Measurements from ENCODE around the gene PPP2R2B.

The PPP2R2B gene

DNA sequence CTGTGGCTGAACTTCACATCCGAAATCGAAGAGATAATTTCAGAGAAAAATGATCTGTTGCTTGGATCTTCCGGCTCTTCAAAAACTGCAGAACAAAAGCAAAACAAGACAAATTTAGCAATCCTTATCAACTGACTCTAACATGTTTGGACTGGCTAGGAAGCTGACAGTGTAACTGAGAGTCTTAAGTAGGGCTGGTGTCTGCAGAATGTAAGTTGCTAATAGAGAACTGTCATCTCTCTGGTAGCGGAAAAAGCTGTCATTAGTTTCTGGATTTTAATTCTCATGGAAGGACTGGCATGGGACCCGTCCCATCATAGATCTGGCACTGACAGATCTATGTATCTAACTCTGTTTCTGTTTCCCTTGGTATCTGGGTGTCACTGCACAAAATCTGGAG, 278.2 kb downstream of the PPP2R2B start:
- no peak overlapping the region for H2BK12ac ChIP-seq (ENCODE audit: low read length)
- no peak overlapping the region for H3K4me2 ChIP-seq (ENCODE audit: low read length)
- H3K9ac ChIP-seq (ENCODE audit: low read length), result no peak overlapping the region
- no peak overlapping the region for H2AK5ac ChIP-seq (ENCODE audit: low read length)
- no peak overlapping the region for H2BK120ac ChIP-seq (ENCODE audit: insufficient read depth, low read length, poor library complexity)
- H3K9me3 ChIP-seq (ENCODE audit: insufficient read depth, low read depth, low read length), result no peaks in the 10 kb centered on the region
- no peak overlapping the region for H3K18ac ChIP-seq (ENCODE audit: low read length)
- no peak overlapping the region for H3K4ac ChIP-seq (ENCODE audit: low read depth, low read length)
- no peak overlapping the region for H3K14ac ChIP-seq (ENCODE audit: low read length)
- H3K36me3 ChIP-seq (ENCODE audit: control insufficient read depth in 1 of 2, insufficient read depth in 2 of 2, low read length in 2 of 2), result no peaks in the 10 kb centered on the region
- H3K27me3 ChIP-seq (ENCODE audit: insufficient read depth, low read length), result no peaks in the 10 kb centered on the region
- no peak overlapping the region for H3K23ac ChIP-seq (ENCODE audit: low read length)
- H3K4me1 ChIP-seq (ENCODE audit: control insufficient read depth in 1 of 2, insufficient read depth in 2 of 2, low read length in 2 of 2), result no peaks in the 10 kb centered on the region
- no peak overlapping the region for H2BK5ac ChIP-seq (ENCODE audit: low read depth, low read length, poor library complexity)
- no CpG with 5 or more reads among the region's 5 CpGs for WGBS (ENCODE audit: extremely low coverage, insufficient coverage, insufficient read length)
- no peaks in the 10 kb centered on the region for H3K79me2 ChIP-seq (ENCODE audit: control insufficient read depth, insufficient read depth, low read length, poor library complexity)
- no peaks in the 10 kb centered on the region for H3K79me1 ChIP-seq (ENCODE audit: low read length)
- no peak overlapping the region for H4K91ac ChIP-seq (ENCODE audit: low read depth, low read length)
- H3K27ac ChIP-seq (ENCODE audit: low read depth, low read length), result no peak overlapping the region
- no peak overlapping the region for H4K8ac ChIP-seq (ENCODE audit: low read depth, low read length)
- H3K4me3 ChIP-seq (ENCODE audit: low read depth, low read length), result no peak overlapping the region
- H4K12ac ChIP-seq (ENCODE audit: low read depth, low read length), result no peak overlapping the region
- no peak overlapping the region for H2AFZ ChIP-seq (ENCODE audit: insufficient read depth, low read length, poor library complexity)
- no peak for DNase-seq

DNA sequence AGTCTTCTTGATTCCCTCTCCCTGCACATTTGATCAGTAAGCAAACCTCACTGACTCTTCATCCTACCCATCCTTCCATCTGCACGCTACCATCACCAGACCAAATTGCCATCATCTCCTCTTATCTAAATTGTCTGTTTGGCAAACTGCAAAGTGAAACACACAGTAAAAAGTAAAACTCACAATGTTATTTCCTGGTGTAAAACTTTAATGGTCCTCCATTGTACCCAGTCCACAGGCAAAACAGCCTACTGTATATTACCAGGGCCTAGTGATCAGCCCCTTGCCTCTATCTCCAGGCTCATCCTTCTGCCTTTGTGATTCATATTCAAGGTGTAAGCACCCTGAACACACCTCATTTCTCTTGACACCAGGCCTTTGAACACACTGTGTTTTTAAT, 279.3 kb downstream of the PPP2R2B start:
- Histone ChIP-seq H2BK12ac (ENCODE audit: low read length) (no peak overlapping the region), H2BK5ac (ENCODE audit: low read depth, low read length, poor library complexity) (no peak overlapping the region), H4K12ac (ENCODE audit: low read depth, low read length) (no peak overlapping the region), H3K4ac (ENCODE audit: low read depth, low read length) (no peak overlapping the region), H3K79me2 (ENCODE audit: control insufficient read depth, insufficient read depth, low read length, poor library complexity) (no peaks in the 10 kb centered on the region), H3K27me3 (ENCODE audit: insufficient read depth, low read length) (no peaks in the 10 kb centered on the region), H2AK5ac (ENCODE audit: low read length) (no peak overlapping the region), H4K8ac (ENCODE audit: low read depth, low read length) (no peak overlapping the region), H2BK120ac (ENCODE audit: insufficient read depth, low read length, poor library complexity) (no peak overlapping the region), H3K27ac (ENCODE audit: low read depth, low read length) (no peak overlapping the region), H3K9me3 (ENCODE audit: insufficient read depth, low read depth, low read length) (no peaks in the 10 kb centered on the region), H2AFZ (ENCODE audit: insufficient read depth, low read length, poor library complexity) (no peak overlapping the region), H3K18ac (ENCODE audit: low read length) (no peak overlapping the region), H3K9ac (ENCODE audit: low read length) (no peak overlapping the region), H3K4me3 (ENCODE audit: low read depth, low read length) (no peak overlapping the region), H4K91ac (ENCODE audit: low read depth, low read length) (no peak overlapping the region), H3K36me3 (ENCODE audit: control insufficient read depth in 1 of 2, insufficient read depth in 2 of 2, low read length in 2 of 2) (no peaks in the 10 kb centered on the region), H3K14ac (ENCODE audit: low read length) (no peak overlapping the region), H3K79me1 (ENCODE audit: low read length) (no peaks in the 10 kb centered on the region), H3K23ac (ENCODE audit: low read length) (no peak overlapping the region), H3K4me2 (ENCODE audit: low read length) (no peak overlapping the region), H3K4me1 (ENCODE audit: control insufficient read depth in 1 of 2, insufficient read depth in 2 of 2, low read length in 2 of 2) (no peaks in the 10 kb centered on the region)
- DNase-seq, result no peak
- WGBS (ENCODE audit: extremely low coverage, insufficient coverage, insufficient read length), result no CpG with 5 or more reads among the region's 1 CpG

- Histone ChIP-seq H4K91ac (ENCODE audit: low read depth, low read length) (no peak overlapping the region), H3K18ac (ENCODE audit: low read length) (no peak overlapping the region), H4K12ac (ENCODE audit: low read depth, low read length) (no peak overlapping the region), H3K36me3 (ENCODE audit: control insufficient read depth in 1 of 2, insufficient read depth in 2 of 2, low read length in 2 of 2) (no peaks in the 10 kb centered on the region), H2AK5ac (ENCODE audit: low read length) (no peak overlapping the region), H3K79me2 (ENCODE audit: control insufficient read depth, insufficient read depth, low read length, poor library complexity) (no peaks in the 10 kb centered on the region), H3K27ac (ENCODE audit: low read depth, low read length) (no peak overlapping the region), H2BK12ac (ENCODE audit: low read length) (no peak overlapping the region), H3K4me3 (ENCODE audit: low read depth, low read length) (no peak overlapping the region), H3K79me1 (ENCODE audit: low read length) (no peaks in the 10 kb centered on the region), H2BK120ac (ENCODE audit: insufficient read depth, low read length, poor library complexity) (no peak overlapping the region), H2AFZ (ENCODE audit: insufficient read depth, low read length, poor library complexity) (no peak overlapping the region), H3K23ac (ENCODE audit: low read length) (no peak overlapping the region), H3K27me3 (ENCODE audit: insufficient read depth, low read length) (no peaks in the 10 kb centered on the region), H3K4me2 (ENCODE audit: low read length) (no peak overlapping the region), H3K9ac (ENCODE audit: low read length) (no peak overlapping the region), H3K4me1 (ENCODE audit: control insufficient read depth in 1 of 2, insufficient read depth in 2 of 2, low read length in 2 of 2) (no peaks in the 10 kb centered on the region), H2BK5ac (ENCODE audit: low read depth, low read length, poor library complexity) (no peak overlapping the region), H3K9me3 (ENCODE audit: insufficient read depth, low read depth, low read length) (no peaks in the 10 kb centered on the region), H4K8ac (ENCODE audit: low read depth, low read length) (no peak overlapping the region), H3K14ac (ENCODE audit: low read length) (no peak overlapping the region), H3K4ac (ENCODE audit: low read depth, low read length) (no peak overlapping the region)
- no CpG with 5 or more reads among the region's 2 CpGs for WGBS (ENCODE audit: extremely low coverage, insufficient coverage, insufficient read length)
- no peak for DNase-seq
Measured at GRCh38 chr5:146595088-146595487, 283.5 kb downstream of the PPP2R2B start.

- no peaks in the 10 kb centered on the region for H3K4me1 ChIP-seq (ENCODE audit: control insufficient read depth in 1 of 2, insufficient read depth in 2 of 2, low read length in 2 of 2)
- no peak overlapping the region for H3K18ac ChIP-seq (ENCODE audit: low read length)
- no peak overlapping the region for H3K14ac ChIP-seq (ENCODE audit: low read length)
- H3K27me3 ChIP-seq (ENCODE audit: insufficient read depth, low read length), result no peaks in the 10 kb centered on the region
- H2AFZ ChIP-seq (ENCODE audit: insufficient read depth, low read length, poor library complexity), result no peak overlapping the region
- no peak overlapping the region for H4K12ac ChIP-seq (ENCODE audit: low read depth, low read length)
- no peak overlapping the region for H2BK12ac ChIP-seq (ENCODE audit: low read length)
- H4K8ac ChIP-seq (ENCODE audit: low read depth, low read length), result no peak overlapping the region
- no peak overlapping the region for H3K4me3 ChIP-seq (ENCODE audit: low read depth, low read length)
- DNase-seq, result no peak
- H3K23ac ChIP-seq (ENCODE audit: low read length), result no peak overlapping the region
- no peak overlapping the region for H3K9ac ChIP-seq (ENCODE audit: low read length)
- H2AK5ac ChIP-seq (ENCODE audit: low read length), result no peak overlapping the region
- H3K79me1 ChIP-seq (ENCODE audit: low read length), result no peaks in the 10 kb centered on the region
- H3K4me2 ChIP-seq (ENCODE audit: low read length), result no peak overlapping the region
- no peak overlapping the region for H4K91ac ChIP-seq (ENCODE audit: low read depth, low read length)
- H3K79me2 ChIP-seq (ENCODE audit: control insufficient read depth, insufficient read depth, low read length, poor library complexity), result no peaks in the 10 kb centered on the region
- no peak overlapping the region for H2BK5ac ChIP-seq (ENCODE audit: low read depth, low read length, poor library complexity)
- no peak overlapping the region for H3K4ac ChIP-seq (ENCODE audit: low read depth, low read length)
- H3K27ac ChIP-seq (ENCODE audit: low read depth, low read length), result no peak overlapping the region
- H3K9me3 ChIP-seq (ENCODE audit: insufficient read depth, low read depth, low read length), result no peaks in the 10 kb centered on the region
- WGBS (ENCODE audit: extremely low coverage, insufficient coverage, insufficient read length), result no CpG with 5 or more reads among the region's 2 CpGs
- no peaks in the 10 kb centered on the region for H3K36me3 ChIP-seq (ENCODE audit: control insufficient read depth in 1 of 2, insufficient read depth in 2 of 2, low read length in 2 of 2)
- H2BK120ac ChIP-seq (ENCODE audit: insufficient read depth, low read length, poor library complexity), result no peak overlapping the region
Measured at GRCh38 chr5:146592352-146592751, 286.2 kb downstream of the PPP2R2B start.

- Histone ChIP-seq H4K8ac (ENCODE audit: low read depth, low read length) (no peak overlapping the region), H3K4me1 (ENCODE audit: control insufficient read depth in 1 of 2, insufficient read depth in 2 of 2, low read length in 2 of 2) (no peaks in the 10 kb centered on the region), H3K4me3 (ENCODE audit: low read depth, low read length) (no peak overlapping the region), H3K79me1 (ENCODE audit: low read length) (no peaks in the 10 kb centered on the region), H3K27me3 (ENCODE audit: insufficient read depth, low read length) (no peaks in the 10 kb centered on the region), H3K9me3 (ENCODE audit: insufficient read depth, low read depth, low read length) (no peaks in the 10 kb centered on the region), H3K4me2 (ENCODE audit: low read length) (no peak overlapping the region), H3K4ac (ENCODE audit: low read depth, low read length) (no peak overlapping the region), H3K36me3 (ENCODE audit: control insufficient read depth in 1 of 2, insufficient read depth in 2 of 2, low read length in 2 of 2) (no peaks in the 10 kb centered on the region), H3K9ac (ENCODE audit: low read length) (no peak overlapping the region), H3K18ac (ENCODE audit: low read length) (no peak overlapping the region), H2AK5ac (ENCODE audit: low read length) (no peak overlapping the region), H4K12ac (ENCODE audit: low read depth, low read length) (no peak overlapping the region), H3K27ac (ENCODE audit: low read depth, low read length) (no peak overlapping the region), H2BK12ac (ENCODE audit: low read length) (no peak overlapping the region), H2BK5ac (ENCODE audit: low read depth, low read length, poor library complexity) (no peak overlapping the region), H3K79me2 (ENCODE audit: control insufficient read depth, insufficient read depth, low read length, poor library complexity) (no peaks in the 10 kb centered on the region), H2AFZ (ENCODE audit: insufficient read depth, low read length, poor library complexity) (no peak overlapping the region), H3K14ac (ENCODE audit: low read length) (no peak overlapping the region), H3K23ac (ENCODE audit: low read length) (no peak overlapping the region), H2BK120ac (ENCODE audit: insufficient read depth, low read length, poor library complexity) (no peak overlapping the region), H4K91ac (ENCODE audit: low read depth, low read length) (no peak overlapping the region)
- DNase-seq, result no peak
- WGBS (ENCODE audit: extremely low coverage, insufficient coverage, insufficient read length), result no CpG with 5 or more reads among the region's 3 CpGs
Measured at GRCh38 chr5:146589028-146589345, 289.6 kb downstream of the PPP2R2B start.

All from trophoblast cell (in vitro differentiated cells and primary cell).